ENCODE measurements around the gene RBSN.

DNA sequence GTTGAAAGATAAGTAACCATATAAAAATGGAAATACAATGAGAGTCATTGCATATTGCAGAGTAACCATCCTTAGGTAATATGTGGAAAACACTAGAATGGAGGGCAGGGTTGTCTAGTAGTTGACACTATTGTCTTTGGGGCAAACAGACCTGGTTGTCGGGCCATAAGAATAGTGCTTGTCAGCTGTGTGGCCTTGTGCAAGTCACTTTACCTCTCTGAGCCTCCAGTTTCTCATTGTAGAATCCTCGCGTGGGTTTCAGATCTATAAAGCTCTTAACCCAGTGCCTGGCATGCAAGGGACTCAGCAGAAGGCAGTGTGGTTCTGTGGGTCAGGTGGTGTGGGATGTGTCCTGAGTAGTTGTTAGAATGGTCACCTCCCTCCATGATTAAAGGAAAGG lies 65.8 kb downstream of the RBSN start:
- TF ChIP-seq, protein P1, sequence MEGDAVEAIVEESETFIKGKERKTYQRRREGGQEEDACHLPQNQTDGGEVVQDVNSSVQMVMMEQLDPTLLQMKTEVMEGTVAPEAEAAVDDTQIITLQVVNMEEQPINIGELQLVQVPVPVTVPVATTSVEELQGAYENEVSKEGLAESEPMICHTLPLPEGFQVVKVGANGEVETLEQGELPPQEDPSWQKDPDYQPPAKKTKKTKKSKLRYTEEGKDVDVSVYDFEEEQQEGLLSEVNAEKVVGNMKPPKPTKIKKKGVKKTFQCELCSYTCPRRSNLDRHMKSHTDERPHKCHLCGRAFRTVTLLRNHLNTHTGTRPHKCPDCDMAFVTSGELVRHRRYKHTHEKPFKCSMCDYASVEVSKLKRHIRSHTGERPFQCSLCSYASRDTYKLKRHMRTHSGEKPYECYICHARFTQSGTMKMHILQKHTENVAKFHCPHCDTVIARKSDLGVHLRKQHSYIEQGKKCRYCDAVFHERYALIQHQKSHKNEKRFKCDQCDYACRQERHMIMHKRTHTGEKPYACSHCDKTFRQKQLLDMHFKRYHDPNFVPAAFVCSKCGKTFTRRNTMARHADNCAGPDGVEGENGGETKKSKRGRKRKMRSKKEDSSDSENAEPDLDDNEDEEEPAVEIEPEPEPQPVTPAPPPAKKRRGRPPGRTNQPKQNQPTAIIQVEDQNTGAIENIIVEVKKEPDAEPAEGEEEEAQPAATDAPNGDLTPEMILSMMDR (conservative IDR thresholded peaks at IDR 0.05), result no peak
- no peak for TF ChIP-seq EZH2 (IDR thresholded peaks at IDR 0.05; ENCODE audit: low read depth)

Data from PC-9 (cell line).